ENCODE results near the gene CPSF3. TPM values are rescaled to one million over a fixed set of nuclear protein-coding genes. Genes with fewer than 3 reads are reported as not detected.

The CPSF3 gene
- total RNA-seq, 1 donor from 2014 or later, result 24.9 TPM

DNA sequence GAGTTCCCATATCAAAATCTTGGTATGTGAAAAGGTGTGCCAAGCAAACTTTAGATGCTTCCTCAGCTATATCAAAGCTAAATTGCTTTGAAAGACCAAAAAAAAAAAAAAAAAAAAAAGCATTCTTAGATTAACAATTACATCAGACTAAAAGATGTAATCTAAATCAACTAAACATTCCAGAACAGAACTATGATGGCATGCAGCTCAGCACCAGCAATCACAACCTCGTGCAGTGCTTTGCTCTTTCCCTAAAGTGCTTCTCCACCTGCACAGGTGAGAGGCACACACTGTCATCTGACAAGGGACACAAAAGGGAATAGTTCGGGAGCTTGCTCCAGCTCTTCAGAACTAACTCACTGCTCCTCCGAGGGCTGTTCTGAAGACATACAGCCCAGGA lies 94.7 kb downstream of the CPSF3 start:
- Mint-ChIP-seq H3K27ac (ENCODE audit: unreplicated experiment) (no peak overlapping the region), H3K36me3 (ENCODE audit: low read depth) (peaks cover 31% of the 10 kb centered on the region), H3K4me3 (ENCODE audit: unreplicated experiment) (no peak overlapping the region), H3K27me3 (ENCODE audit: low read depth) (no peaks in the 10 kb centered on the region), H3K9me3 (ENCODE audit: low read depth) (no peaks in the 10 kb centered on the region), H3K4me1 (ENCODE audit: low read depth) (no peaks in the 10 kb centered on the region)
- no peak for DNase-seq (ENCODE audit: low spot score)
- TF ChIP-seq, protein P1, sequence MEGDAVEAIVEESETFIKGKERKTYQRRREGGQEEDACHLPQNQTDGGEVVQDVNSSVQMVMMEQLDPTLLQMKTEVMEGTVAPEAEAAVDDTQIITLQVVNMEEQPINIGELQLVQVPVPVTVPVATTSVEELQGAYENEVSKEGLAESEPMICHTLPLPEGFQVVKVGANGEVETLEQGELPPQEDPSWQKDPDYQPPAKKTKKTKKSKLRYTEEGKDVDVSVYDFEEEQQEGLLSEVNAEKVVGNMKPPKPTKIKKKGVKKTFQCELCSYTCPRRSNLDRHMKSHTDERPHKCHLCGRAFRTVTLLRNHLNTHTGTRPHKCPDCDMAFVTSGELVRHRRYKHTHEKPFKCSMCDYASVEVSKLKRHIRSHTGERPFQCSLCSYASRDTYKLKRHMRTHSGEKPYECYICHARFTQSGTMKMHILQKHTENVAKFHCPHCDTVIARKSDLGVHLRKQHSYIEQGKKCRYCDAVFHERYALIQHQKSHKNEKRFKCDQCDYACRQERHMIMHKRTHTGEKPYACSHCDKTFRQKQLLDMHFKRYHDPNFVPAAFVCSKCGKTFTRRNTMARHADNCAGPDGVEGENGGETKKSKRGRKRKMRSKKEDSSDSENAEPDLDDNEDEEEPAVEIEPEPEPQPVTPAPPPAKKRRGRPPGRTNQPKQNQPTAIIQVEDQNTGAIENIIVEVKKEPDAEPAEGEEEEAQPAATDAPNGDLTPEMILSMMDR (IDR thresholded peaks at IDR 0.05), result no peak

DNA sequence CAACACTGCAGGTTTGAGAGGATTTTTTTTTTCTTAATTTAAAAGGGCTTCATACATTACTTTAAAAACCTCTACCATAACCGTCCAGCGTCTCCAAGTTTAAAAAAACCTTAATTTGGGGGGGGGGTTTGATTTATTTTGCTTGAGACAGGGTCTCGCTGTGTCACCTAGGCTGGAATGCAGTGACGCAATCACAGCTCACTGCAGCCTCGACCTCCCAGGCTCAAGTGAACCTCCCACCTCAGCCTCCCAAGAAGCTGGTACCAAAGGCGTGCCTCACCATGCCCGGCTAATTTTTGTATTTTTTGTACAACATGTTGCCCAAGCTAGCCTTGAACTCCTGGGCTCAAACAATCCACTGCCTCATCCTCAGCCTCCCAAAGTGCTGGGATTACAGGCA lies 95.3 kb downstream of the CPSF3 start:
- no peaks in the 10 kb centered on the region for H3K9me3 Mint-ChIP-seq (ENCODE audit: low read depth)
- TF ChIP-seq, protein P1 (IDR thresholded peaks at IDR 0.05), result no peak
- H3K4me3 Mint-ChIP-seq (ENCODE audit: unreplicated experiment), result no peak overlapping the region
- no peaks in the 10 kb centered on the region for H3K27me3 Mint-ChIP-seq (ENCODE audit: low read depth)
- no peaks in the 10 kb centered on the region for H3K4me1 Mint-ChIP-seq (ENCODE audit: low read depth)
- no peak overlapping the region for H3K27ac Mint-ChIP-seq (ENCODE audit: unreplicated experiment)
- H3K36me3 Mint-ChIP-seq (ENCODE audit: low read depth), result peaks cover 29% of the 10 kb centered on the region
- no peak for DNase-seq (ENCODE audit: low spot score)

DNA sequence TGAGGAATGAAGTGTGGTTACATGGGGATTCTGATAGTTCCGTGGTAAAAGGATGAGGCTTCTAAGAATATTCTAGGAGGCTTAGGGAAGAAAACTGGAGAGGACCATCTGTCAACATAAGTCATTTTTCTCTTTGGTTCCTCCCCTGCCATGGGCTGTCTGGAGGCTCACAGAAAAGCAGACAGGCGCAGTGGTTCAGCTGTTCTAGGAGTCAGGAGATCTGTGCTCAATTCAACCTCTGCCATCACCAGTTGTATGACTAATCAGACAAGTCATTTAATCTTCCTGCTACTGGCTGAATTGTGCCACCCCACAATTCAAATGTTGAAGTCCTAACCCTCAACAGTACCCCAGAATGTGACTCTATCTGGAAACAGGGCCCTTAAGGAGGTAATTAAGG lies 95.8 kb downstream of the CPSF3 start:
- TF ChIP-seq, protein P1 (IDR thresholded peaks at IDR 0.05), result no peak
- H3K27ac Mint-ChIP-seq (ENCODE audit: unreplicated experiment), result no peak overlapping the region
- no peaks in the 10 kb centered on the region for H3K4me1 Mint-ChIP-seq (ENCODE audit: low read depth)
- H3K4me3 Mint-ChIP-seq (ENCODE audit: unreplicated experiment), result no peak overlapping the region
- peaks cover 28% of the 10 kb centered on the region for H3K36me3 Mint-ChIP-seq (ENCODE audit: low read depth)
- H3K9me3 Mint-ChIP-seq (ENCODE audit: low read depth), result no peaks in the 10 kb centered on the region
- no peak for DNase-seq (ENCODE audit: low spot score)
- no peaks in the 10 kb centered on the region for H3K27me3 Mint-ChIP-seq (ENCODE audit: low read depth)

Other genes with a start within 250 kb of the CPSF3 start
- gene ASAP2, start 216.8 kb upstream of the CPSF3 start, total RNA-seq, result 60.7 to 73.2 TPM (median 61.5 TPM) in 3 replicates
- 99.8 to 126 TPM (median 117 TPM) in 3 replicates for gene ITGB1BP1, start 126 bp upstream of the CPSF3 start, total RNA-seq
- gene IAH1, start 50.9 kb downstream of the CPSF3 start, total RNA-seq, result 66.6 to 72.9 TPM (median 67.8 TPM) in 3 replicates
- gene ADAM17, start 132.2 kb downstream of the CPSF3 start, total RNA-seq, result 25.2 to 31.4 TPM (median 30.0 TPM) in 3 replicates
- 247 to 287 TPM (median 251 TPM) in 3 replicates for gene YWHAQ, start 207.3 kb downstream of the CPSF3 start, total RNA-seq

All from chondrocyte (in vitro differentiated cells).